Natural killer cell (primary cell): Measurements from ENCODE around the gene CTDP1. TPM values are rescaled to one million over a fixed set of nuclear protein-coding genes. Genes with fewer than 3 reads are reported as not detected.

Experiments used
- ATAC-seq, 3 donors: fragments of 150-1000 bp in 2 of 3; fragments of 200-7000 bp in 1 of 3; cut with Tn5 transposase; 1 replicate in 1 of 3; 2 replicates in 2 of 3; pipeline ENCODE4 v1.10.0; 2021; ENCODE audit warnings: mild to moderate bottlenecking in 2 of 3, moderate library complexity in 2 of 3
- DNase-seq, 2 donors: peaks; one replicate each; pipeline versions ENCODE4 v3.0.0 to v3.0.0-alpha.2; 2013 to 2021; ENCODE audit warnings: mixed read lengths in 1 of 2
- H3K27ac ChIP-seq: one replicate; pipeline ENCODE4 v1.5.1; 2013; ENCODE audit warnings: mild to moderate bottlenecking, low read length
- H3K27me3 ChIP-seq: one replicate; pipeline ENCODE4 v1.6.1; 2013; ENCODE audit warnings: low read length; ENCODE audit not compliant: control insufficient read depth, insufficient read depth
- H3K36me3 ChIP-seq: one replicate; pipeline ENCODE4 v1.6.1; 2013; ENCODE audit warnings: low read length; ENCODE audit not compliant: control insufficient read depth, insufficient read depth
- H3K4me1 ChIP-seq: one replicate; pipeline ENCODE4 v1.6.1; 2013; ENCODE audit warnings: low read length; ENCODE audit not compliant: control insufficient read depth, insufficient read depth
- H3K4me3 ChIP-seq: one replicate; pipeline ENCODE4 v1.5.1; 2013; ENCODE audit warnings: low read length
- H3K9me3 ChIP-seq: one replicate; pipeline ENCODE4 v1.6.1; 2013; ENCODE audit warnings: low read length; ENCODE audit not compliant: control insufficient read depth, insufficient read depth
- H3K27ac Mint-ChIP-seq, 2 donors: one replicate each; pipeline ENCODE4 v1.8.0; 2022; ENCODE audit warnings: mild to moderate bottlenecking in 2 of 2, mixed read lengths in 2 of 2, moderate library complexity in 1 of 2
- H3K27me3 Mint-ChIP-seq, 2 donors: one replicate each; pipeline ENCODE4 v1.8.0; 2022; ENCODE audit warnings: low read depth in 2 of 2, mixed read lengths in 2 of 2
- H3K36me3 Mint-ChIP-seq: one replicate; pipeline ENCODE4 v1.8.0; 2022; ENCODE audit warnings: mixed read lengths
- H3K4me1 Mint-ChIP-seq, 2 donors: one replicate each; pipeline ENCODE4 v1.8.0; 2022; ENCODE audit warnings: mixed read lengths in 2 of 2
- H3K4me3 Mint-ChIP-seq: one replicate; pipeline ENCODE4 v1.8.0; 2022; ENCODE audit warnings: mild to moderate bottlenecking, moderate library complexity, mixed read lengths
- H3K9me3 Mint-ChIP-seq, 2 donors: one replicate each; pipeline ENCODE4 v1.8.0; 2022; ENCODE audit warnings: mixed read lengths in 2 of 2
- WGBS: methylation state at CpG from one replicate; pipeline ENCODE4 v1.1.7; 2013; ENCODE audit warnings: missing lambda C conversion rate; ENCODE audit not compliant: insufficient coverage; 5-methylcytosine and 5-hydroxymethylcytosine counted together
- intact Hi-C: fragments of 100-400 bp; cut with micrococcal nuclease; formaldehyde crosslinking; loops from one replicate; pipeline ENCODE4 v1.14.2; 2022
- total RNA-seq, 4 donors: library from RNA; stranded (reverse); fragments of 120-200 nt in 1 of 4; gene quantifications; one replicate each; pipeline versions ENCODE4 v1.2.3 to v1.2.4, GENCODE V29; 2013 to 2022
- TF ChIP-seq, protein P1 (sequence below): fragments of 200-600 bp; IDR thresholded peaks from one replicate; pipeline ENCODE4 v1.8.0; 2022; ENCODE audit warnings: antibody characterized with exemption

The CTDP1 gene
- total RNA-seq, 3 donors from 2014 or later (not counting 1 experiment from before 2014, with no cell fraction given): 66.9 to 89.4 (median 77.1) TPM

- no peak overlapping the region for H3K4me3 Mint-ChIP-seq
Observed at GRCh38 chr18:79798999-79799370, 119.4 kb downstream of the CTDP1 start.

DNA sequence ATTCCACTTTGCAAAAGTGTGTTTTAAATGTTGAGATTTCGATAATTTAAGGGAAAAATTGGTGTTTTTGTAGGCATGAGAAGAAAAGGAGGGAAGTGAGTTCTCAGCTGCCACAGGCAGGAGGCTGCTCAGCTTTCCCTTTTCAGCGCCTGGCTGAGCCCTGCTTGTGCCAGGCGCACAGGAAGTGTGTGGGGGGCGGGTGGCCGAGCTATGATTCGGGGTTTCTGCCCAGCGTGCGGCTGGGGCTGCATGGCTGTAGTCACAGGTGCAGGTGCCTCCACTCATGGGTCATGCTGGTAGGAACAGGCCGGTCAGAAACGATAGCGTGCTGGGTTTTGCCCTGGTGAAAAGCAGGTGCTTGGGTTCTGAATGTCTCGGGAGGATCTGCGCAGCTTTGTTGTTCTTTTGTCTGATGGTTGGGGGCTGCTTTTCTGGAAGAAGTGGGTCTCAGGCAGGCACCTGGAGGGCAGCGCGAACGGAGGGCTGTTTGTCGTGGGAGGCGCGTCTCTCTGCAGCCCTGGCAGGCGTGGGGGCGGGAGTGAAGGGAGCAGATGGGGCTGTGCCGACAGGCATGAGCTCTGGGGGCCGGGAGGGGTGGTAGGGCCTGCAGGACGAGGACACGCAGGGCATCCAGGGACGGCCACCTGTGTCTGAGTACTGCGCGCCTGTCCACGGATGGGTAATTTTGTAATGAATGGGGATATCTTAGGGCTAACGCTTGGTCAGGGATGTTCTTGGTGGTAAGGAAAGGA, 120.2 kb downstream of the CTDP1 start:
- H3K4me1 Mint-ChIP-seq: peaks cover 0 to 14% of the 10 kb centered on the region in 2 donors
- WGBS: 39% methylated on average over 30 of the region's 30 CpGs
- Histone ChIP-seq H3K36me3 (no peaks in the 10 kb centered on the region), H3K4me1 (peaks cover 16% of the 10 kb centered on the region), H3K27ac (no peak overlapping the region), H3K27me3 (peaks cover 23% of the 10 kb centered on the region), H3K4me3 (no peak overlapping the region), H3K9me3 (no peaks in the 10 kb centered on the region)
- no peak overlapping the region for H3K27ac Mint-ChIP-seq
- no peaks in the 10 kb centered on the region for H3K36me3 Mint-ChIP-seq
- H3K9me3 Mint-ChIP-seq: no peaks in the 10 kb centered on the region
- H3K27me3 Mint-ChIP-seq: peaks cover 29 to 32% of the 10 kb centered on the region in 2 donors
- no peak overlapping the region for H3K4me3 Mint-ChIP-seq
- TF ChIP-seq, protein P1, sequence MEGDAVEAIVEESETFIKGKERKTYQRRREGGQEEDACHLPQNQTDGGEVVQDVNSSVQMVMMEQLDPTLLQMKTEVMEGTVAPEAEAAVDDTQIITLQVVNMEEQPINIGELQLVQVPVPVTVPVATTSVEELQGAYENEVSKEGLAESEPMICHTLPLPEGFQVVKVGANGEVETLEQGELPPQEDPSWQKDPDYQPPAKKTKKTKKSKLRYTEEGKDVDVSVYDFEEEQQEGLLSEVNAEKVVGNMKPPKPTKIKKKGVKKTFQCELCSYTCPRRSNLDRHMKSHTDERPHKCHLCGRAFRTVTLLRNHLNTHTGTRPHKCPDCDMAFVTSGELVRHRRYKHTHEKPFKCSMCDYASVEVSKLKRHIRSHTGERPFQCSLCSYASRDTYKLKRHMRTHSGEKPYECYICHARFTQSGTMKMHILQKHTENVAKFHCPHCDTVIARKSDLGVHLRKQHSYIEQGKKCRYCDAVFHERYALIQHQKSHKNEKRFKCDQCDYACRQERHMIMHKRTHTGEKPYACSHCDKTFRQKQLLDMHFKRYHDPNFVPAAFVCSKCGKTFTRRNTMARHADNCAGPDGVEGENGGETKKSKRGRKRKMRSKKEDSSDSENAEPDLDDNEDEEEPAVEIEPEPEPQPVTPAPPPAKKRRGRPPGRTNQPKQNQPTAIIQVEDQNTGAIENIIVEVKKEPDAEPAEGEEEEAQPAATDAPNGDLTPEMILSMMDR: no peak
- intact Hi-C loops: no loop called here
- no peak for ATAC-seq
- DNase-seq: no peak

More at GRCh38 chr18:79798999-79799370, 119.4 kb downstream of the CTDP1 start:
- intact Hi-C loops: no loop called here
- no peaks in the 10 kb centered on the region for H3K9me3 ChIP-seq
- no peaks in the 10 kb centered on the region for H3K36me3 ChIP-seq
- no peak overlapping the region for H3K27ac Mint-ChIP-seq
- H3K9me3 Mint-ChIP-seq: no peaks in the 10 kb centered on the region
- ATAC-seq (no peak), DNase-seq (no peak)
- H3K4me1 Mint-ChIP-seq: peaks cover 0 to 14% of the 10 kb centered on the region in 2 donors
- TF ChIP-seq, protein P1: no peak
- H3K36me3 Mint-ChIP-seq: no peaks in the 10 kb centered on the region
- H3K4me3 ChIP-seq: no peak overlapping the region
- H3K27me3 ChIP-seq: peaks cover 23% of the 10 kb centered on the region
- peaks cover 33 to 40% of the 10 kb centered on the region in 2 donors for H3K27me3 Mint-ChIP-seq
- no peak overlapping the region for H3K27ac ChIP-seq
- under 1% methylated on average over 11 of the region's 14 CpGs for WGBS
- H3K4me1 ChIP-seq: peaks cover 16% of the 10 kb centered on the region

- peaks cover 0 to 14% of the 10 kb centered on the region in 2 donors for H3K4me1 Mint-ChIP-seq
- no peak for ATAC-seq
Observed at GRCh38 chr18:79800371-79801180, 121.0 kb downstream of the CTDP1 start.

More at GRCh38 chr18:79800371-79801180, 121.0 kb downstream of the CTDP1 start:
- WGBS: 93% methylated on average over 38 of the region's 39 CpGs
- Histone ChIP-seq H3K9me3 (no peaks in the 10 kb centered on the region), H3K36me3 (no peaks in the 10 kb centered on the region), H3K27ac (no peak overlapping the region), H3K4me1 (peaks cover 22% of the 10 kb centered on the region), H3K4me3 (no peak overlapping the region), H3K27me3 (peaks cover 23% of the 10 kb centered on the region)
- Mint-ChIP-seq H3K36me3 (no peaks in the 10 kb centered on the region), H3K27me3 (peaks cover 23 to 27% of the 10 kb centered on the region in 2 donors), H3K27ac (no peak overlapping the region), H3K9me3 (no peaks in the 10 kb centered on the region), H3K4me3 (no peak overlapping the region)
- intact Hi-C loops: no loop called here
- no peak for DNase-seq
- TF ChIP-seq, protein P1: no peak
